Panc1 (cell line): ENCODE measurements around the gene PSMD3. TPM values are rescaled to one million over a fixed set of nuclear protein-coding genes. Genes with fewer than 3 reads are reported as not detected.

ENCODE experiments used
- ATAC-seq: fragments of 200-7000 bp; cut with Tn5 transposase; 2 replicates; pipeline ENCODE4 v1.9.1; 2020; ENCODE audit warnings: mild to moderate bottlenecking, moderate library complexity
- BruUV-seq: library from RNA; stranded (reverse); fragments of 400-500 nt; replicated peaks from 2 replicates; lab custom pipeline; 2021; lab: Mats Ljungman, UMichigan
- CTCF ChIA-PET: fragments of 300-600 bp; sonication (Branson Sonifier 250); formaldehyde crosslinking; loops from one replicate; lab custom pipeline; 2022; ENCODE audit warnings: antibody characterized with exemption; lab: Charles Lee
- POLR2A ChIA-PET: fragments of 300-600 bp; sonication (Branson Sonifier 250); formaldehyde crosslinking; loops from one replicate; lab custom pipeline; 2022; ENCODE audit warnings: antibody characterized with exemption; lab: Charles Lee
- DNase-seq: peaks from one replicate; pipeline ENCODE4 v3.0.0-alpha.2; 2010; ENCODE audit warnings: low read depth, low spot score
- H3K27ac ChIP-seq: 2 replicates; pipeline ENCODE4 v1.5.1; 2011; ENCODE audit warnings: mild to moderate bottlenecking, low read length, inconsistent platforms
- H3K27me3 ChIP-seq: fragments of 200-500 bp; sonication (Bioruptor generic); 2 replicates; pipeline ENCODE4 v1.6.0; 2014; ENCODE audit warnings: low read length, inconsistent platforms; ENCODE audit not compliant: control insufficient read depth, insufficient read depth
- H3K36me3 ChIP-seq: fragments of 200-500 bp; sonication (Bioruptor generic); 2 replicates; pipeline ENCODE4 v1.5.1; 2014; ENCODE audit warnings: inconsistent platforms, mild to moderate bottlenecking, low read length, moderate library complexity; ENCODE audit not compliant: control insufficient read depth, insufficient read depth
- H3K4me1 ChIP-seq: 2 replicates; pipeline ENCODE4 v1.5.1; 2011; ENCODE audit warnings: inconsistent platforms, mild to moderate bottlenecking, low read length, moderate library complexity; ENCODE audit not compliant: control insufficient read depth, insufficient read depth
- H3K4me3 ChIP-seq, 2 experiments: 2 replicates each; pipeline ENCODE4 v1.5.1; 2011 to 2012; ENCODE audit warnings: low read depth in 2 of 2, low read length in 2 of 2, mild to moderate bottlenecking in 2 of 2, inconsistent platforms in 1 of 2, moderate library complexity in 1 of 2
- H3K9me3 ChIP-seq: fragments of 200-500 bp; sonication (Bioruptor generic); 2 replicates; pipeline ENCODE4 v1.5.1; 2014; ENCODE audit warnings: low read depth, mild to moderate bottlenecking, inconsistent platforms, low read length, moderate library complexity; ENCODE audit not compliant: control insufficient read depth, insufficient read depth
- CTCF ChIP-seq: fragments of 450-650 bp; IDR thresholded peaks from 2 replicates; pipeline ENCODE4 v1.5.1; 2017; ENCODE audit warnings: mild to moderate bottlenecking
- POLR2AphosphoS5 ChIP-seq: IDR thresholded peaks from 2 replicates; pipeline ENCODE4 v1.6.1; 2012; ENCODE audit warnings: mild to moderate bottlenecking, low read depth, low read length, moderate library complexity
- REST ChIP-seq, 2 experiments: IDR thresholded peaks; 2 replicates each; pipeline ENCODE4 v1.6.1; 2011 to 2012; ENCODE audit warnings: low read depth in 2 of 2, control low read depth in 1 of 2, low read length in 1 of 2, mild to moderate bottlenecking in 1 of 2, moderate library complexity in 1 of 2; ENCODE audit not compliant: insufficient read depth in 1 of 2
- SIN3A ChIP-seq: IDR thresholded peaks from 2 replicates; pipeline ENCODE4 v1.6.1; 2012; ENCODE audit warnings: low read depth, mild to moderate bottlenecking, low read length, moderate library complexity, borderline replicate concordance; ENCODE audit not compliant: insufficient read depth
- TCF7L2 ChIP-seq: IDR thresholded peaks from 2 replicates; pipeline ENCODE4 v1.6.1; 2011; ENCODE audit warnings: mild to moderate bottlenecking, low read depth, low read length, inconsistent platforms
- in situ Hi-C: cut with HindIII; loops from 2 replicates; pipeline ENCODE4 v1.10.0; 2016; ENCODE audit warnings: low sequenced_read_pairs, low pct_unique_long_range_greater_than_20kb
- intact Hi-C: fragments of 100-400 bp; cut with micrococcal nuclease; formaldehyde crosslinking; loops from one replicate; pipeline ENCODE4 v1.10.0; 2022; ENCODE audit not compliant: unreplicated experiment
- total RNA-seq: library from RNA; stranded (reverse); gene quantifications from one replicate; pipeline ENCODE4 v1.2.1, GENCODE V29; 2021; ENCODE audit not compliant: unreplicated experiment

Gene PSMD3
- total RNA-seq, 1 experiment from 2014 or later = 175 TPM

GRCh38 chr17:39943702-39944392 is 36.8 kb upstream of the PSMD3 start:
- Histone ChIP-seq H3K4me3 (no peak overlapping the region), H3K27me3 (no peaks in the 10 kb centered on the region), H3K27ac (no peak overlapping the region), H3K4me1 (no peaks in the 10 kb centered on the region), H3K9me3 (no peaks in the 10 kb centered on the region), H3K36me3 (no peaks in the 10 kb centered on the region)
- ChIA-PET POLR2A (no interaction called here), CTCF (no interaction called here)
- no TSS peak for BruUV-seq
- TF ChIP-seq TCF7L2 (no peak), POLR2AphosphoS5 (no peak), REST (IDR thresholded peaks at IDR 0.05; ENCODE audit: insufficient read depth in 1 of 2, low read depth in 2 of 2, low read length in 1 of 2) (no peak), SIN3A (no peak), CTCF (no peak)
- in situ Hi-C loops = no loop called here
- intact Hi-C loops = no loop called here
- no peak; the same call in 1 of the 2 replicates for ATAC-seq
- no peak for DNase-seq

GRCh38 chr17:39944393-39944711 is 36.3 kb upstream of the PSMD3 start:
- H3K36me3 ChIP-seq = no peaks in the 10 kb centered on the region
- POLR2A ChIA-PET = no interaction called here
- no peaks in the 10 kb centered on the region for H3K4me1 ChIP-seq
- DNase-seq (no peak), ATAC-seq (no peak; the same call in 1 of the 2 replicates)
- no peak overlapping the region for H3K4me3 ChIP-seq
- CTCF ChIA-PET = no interaction called here
- intact Hi-C loops (no loop called here), in situ Hi-C loops (no loop called here)
- no peaks in the 10 kb centered on the region for H3K9me3 ChIP-seq
- BruUV-seq = no TSS peak
- no peak overlapping the region for H3K27ac ChIP-seq
- TF ChIP-seq CTCF (no peak), TCF7L2 (no peak), REST (IDR thresholded peaks at IDR 0.05; ENCODE audit: insufficient read depth in 1 of 2, low read depth in 2 of 2, low read length in 1 of 2) (no peak), SIN3A (no peak), POLR2AphosphoS5 (no peak)
- H3K27me3 ChIP-seq = no peaks in the 10 kb centered on the region
